ENCODE measurements around the gene NDUFAF8. TPM values are rescaled to one million over a fixed set of nuclear protein-coding genes. Genes with fewer than 3 reads are reported as not detected.

The NDUFAF8 gene
- polyA plus RNA-seq, 1 experiment: 70.8 TPM

DNA sequence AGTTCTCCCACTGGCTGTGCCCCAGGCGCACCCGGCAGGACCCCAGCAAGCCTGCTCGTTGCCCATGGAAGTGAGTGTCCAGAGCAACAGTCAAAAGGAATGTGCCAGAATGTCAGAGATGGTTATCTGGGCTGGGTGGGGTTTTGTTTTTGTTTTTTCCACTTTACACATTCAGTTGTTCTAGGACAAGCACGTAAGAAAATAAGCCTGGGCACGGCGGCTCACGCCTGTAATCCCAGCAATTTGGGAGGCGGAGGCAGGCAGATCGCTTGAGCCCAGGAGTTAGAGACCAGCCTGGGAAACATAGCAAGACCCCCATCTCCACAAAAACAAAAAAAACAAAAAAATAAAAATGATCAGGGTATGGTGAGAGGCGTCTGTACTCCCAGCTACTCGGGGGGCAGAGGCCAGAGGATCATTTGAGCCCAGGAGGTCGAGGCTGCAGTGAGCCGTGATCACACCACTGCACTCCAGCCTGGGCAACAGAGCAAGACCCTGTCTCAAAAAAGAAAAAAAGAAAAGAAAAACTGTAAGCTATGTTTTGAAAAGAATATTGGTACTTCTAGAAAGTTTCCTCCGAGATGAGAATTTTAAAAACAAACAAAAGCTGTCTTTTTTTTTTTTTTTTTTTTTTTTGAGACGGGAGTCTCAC is 8.3 kb downstream of the NDUFAF8 start:
- H3K36me3 ChIP-seq (ENCODE audit: control insufficient read depth, insufficient read depth, low read length): peaks cover 33% of the 10 kb centered on the region
- no peak overlapping the region for H3K4me3 ChIP-seq (ENCODE audit: low read depth, low read length)
- DNase-seq (ENCODE audit: low read depth): no peak
- ChIA-PET POLR2A (interaction anchor here (0.6 to 0.7 kb wide), 2 partner anchors 9 to 261 kb away, joined by 3 to 12 read pairs; partner anchors contain the start of genes NDUFAF8 and TEPSIN), CTCF (interaction anchor here (0.6 kb wide), 1 partner anchor 272 kb away, joined by 3 read pairs; no protein-coding TSS in a partner anchor)
- no peaks in the 10 kb centered on the region for H3K27me3 ChIP-seq (ENCODE audit: control insufficient read depth, insufficient read depth, low read length)
- TF ChIP-seq, protein P1, sequence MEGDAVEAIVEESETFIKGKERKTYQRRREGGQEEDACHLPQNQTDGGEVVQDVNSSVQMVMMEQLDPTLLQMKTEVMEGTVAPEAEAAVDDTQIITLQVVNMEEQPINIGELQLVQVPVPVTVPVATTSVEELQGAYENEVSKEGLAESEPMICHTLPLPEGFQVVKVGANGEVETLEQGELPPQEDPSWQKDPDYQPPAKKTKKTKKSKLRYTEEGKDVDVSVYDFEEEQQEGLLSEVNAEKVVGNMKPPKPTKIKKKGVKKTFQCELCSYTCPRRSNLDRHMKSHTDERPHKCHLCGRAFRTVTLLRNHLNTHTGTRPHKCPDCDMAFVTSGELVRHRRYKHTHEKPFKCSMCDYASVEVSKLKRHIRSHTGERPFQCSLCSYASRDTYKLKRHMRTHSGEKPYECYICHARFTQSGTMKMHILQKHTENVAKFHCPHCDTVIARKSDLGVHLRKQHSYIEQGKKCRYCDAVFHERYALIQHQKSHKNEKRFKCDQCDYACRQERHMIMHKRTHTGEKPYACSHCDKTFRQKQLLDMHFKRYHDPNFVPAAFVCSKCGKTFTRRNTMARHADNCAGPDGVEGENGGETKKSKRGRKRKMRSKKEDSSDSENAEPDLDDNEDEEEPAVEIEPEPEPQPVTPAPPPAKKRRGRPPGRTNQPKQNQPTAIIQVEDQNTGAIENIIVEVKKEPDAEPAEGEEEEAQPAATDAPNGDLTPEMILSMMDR (IDR thresholded peaks at IDR 0.05; ENCODE audit: insufficient read depth, low read depth, low read length): no peak

GRCh38 chr17:81248649-81249048 is 9.5 kb downstream of the NDUFAF8 start:
- Histone ChIP-seq H3K4me3 (ENCODE audit: low read depth, low read length) (no peak overlapping the region), H3K36me3 (ENCODE audit: control insufficient read depth, insufficient read depth, low read length) (peaks cover 38% of the 10 kb centered on the region), H3K27me3 (ENCODE audit: control insufficient read depth, insufficient read depth, low read length) (no peaks in the 10 kb centered on the region)
- CTCF ChIA-PET: no interaction called here
- no peak for DNase-seq (ENCODE audit: low read depth)
- TF ChIP-seq, protein P1 (IDR thresholded peaks at IDR 0.05; ENCODE audit: insufficient read depth, low read depth, low read length): no peak
- POLR2A ChIA-PET: no interaction called here

DNA sequence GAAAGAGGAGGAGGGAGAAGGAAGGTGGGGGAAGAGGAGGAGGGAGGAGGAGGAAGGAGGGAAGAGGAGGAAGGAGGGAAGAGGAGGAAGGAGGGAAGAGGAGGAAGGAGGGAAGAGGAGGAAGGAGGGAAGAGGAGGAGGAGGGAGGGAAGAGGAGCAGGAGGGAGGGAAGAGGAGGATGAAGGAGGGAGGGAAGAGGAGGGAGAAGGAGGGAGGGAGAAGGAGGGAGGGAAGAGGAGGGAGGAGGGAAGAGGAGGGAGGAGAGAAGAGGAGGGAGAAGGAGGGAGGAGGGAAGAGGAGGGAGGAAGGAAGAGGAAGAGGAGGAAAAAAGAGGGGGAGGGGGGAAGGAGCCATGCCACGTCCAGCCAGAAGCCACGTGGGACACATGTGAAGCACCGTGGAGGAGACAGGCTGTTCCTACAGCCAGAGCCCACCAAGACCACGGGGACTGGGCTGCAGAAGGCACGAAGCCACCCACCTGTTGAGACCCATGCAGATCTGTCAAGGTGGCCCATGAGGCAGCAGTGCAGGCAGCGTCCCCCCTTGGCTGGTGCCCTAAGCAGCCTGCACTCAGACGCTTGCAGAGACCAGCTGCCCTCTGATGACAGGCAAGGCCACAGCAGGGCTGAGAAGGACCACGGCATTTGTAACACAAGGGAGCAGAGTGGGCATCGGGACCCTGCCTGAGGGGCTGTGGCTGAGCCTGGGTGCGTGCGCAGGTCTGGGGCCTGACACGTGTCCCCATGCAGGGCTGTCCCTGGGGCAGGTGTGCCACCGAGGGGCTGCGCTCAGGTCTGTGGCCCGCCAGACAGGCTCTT is 10.3 kb downstream of the NDUFAF8 start:
- ChIA-PET CTCF (interaction anchor here (1.1 to 2.3 kb wide), 2 partner anchors 223 to 235 kb away, joined by 3 to 8 read pairs; no protein-coding TSS in a partner anchor), POLR2A (no interaction called here)
- Histone ChIP-seq H3K36me3 (ENCODE audit: control insufficient read depth, insufficient read depth, low read length) (peaks cover 40% of the 10 kb centered on the region), H3K4me3 (ENCODE audit: low read depth, low read length) (no peak overlapping the region), H3K27me3 (ENCODE audit: control insufficient read depth, insufficient read depth, low read length) (no peaks in the 10 kb centered on the region)
- no peak for DNase-seq (ENCODE audit: low read depth)
- TF ChIP-seq, protein P1 (IDR thresholded peaks at IDR 0.05; ENCODE audit: insufficient read depth, low read depth, low read length): no peak

DNA sequence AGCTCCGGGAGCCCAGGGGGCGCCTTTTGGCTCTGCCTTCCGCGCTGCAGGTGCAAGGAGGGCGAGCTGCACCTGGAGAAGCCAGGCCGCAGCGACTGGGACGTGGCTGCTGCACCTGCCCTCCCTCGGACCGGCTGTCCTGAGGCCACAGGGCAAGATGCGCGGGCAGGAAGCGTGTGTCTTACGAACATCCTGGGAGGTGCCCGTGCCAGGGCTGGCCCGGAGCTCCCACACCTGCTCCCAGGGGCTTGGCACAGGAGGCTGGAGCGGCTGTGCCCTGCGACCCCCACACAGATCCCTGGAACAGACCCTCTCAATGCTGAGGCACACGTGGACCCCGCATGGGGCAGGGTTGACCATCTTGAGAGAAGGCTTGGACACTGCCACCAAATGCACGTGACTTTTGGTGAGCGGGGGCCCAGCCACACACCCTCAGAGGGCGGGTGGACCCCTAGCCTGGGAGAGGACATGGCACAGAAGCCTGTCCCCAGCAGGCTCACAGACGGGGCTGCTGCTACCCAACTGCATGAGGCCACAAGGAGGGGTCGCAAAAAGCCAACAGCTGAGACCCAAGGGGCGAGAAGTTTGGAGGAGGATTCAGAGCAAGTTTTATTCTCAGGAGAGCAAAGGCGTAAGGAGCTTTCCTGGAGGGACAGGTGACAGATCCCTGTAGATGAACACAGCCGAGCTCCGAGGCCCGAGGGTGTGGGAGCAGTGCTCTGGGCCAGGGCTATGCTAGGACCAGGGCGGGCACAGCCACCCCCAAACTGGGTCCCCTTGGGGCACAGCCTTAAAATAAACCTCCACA is 11.4 kb downstream of the NDUFAF8 start:
- POLR2A ChIA-PET: no interaction called here
- no peak for DNase-seq (ENCODE audit: low read depth)
- no peak overlapping the region for H3K4me3 ChIP-seq (ENCODE audit: low read depth, low read length)
- TF ChIP-seq, protein P1 (IDR thresholded peaks at IDR 0.05; ENCODE audit: insufficient read depth, low read depth, low read length): no peak
- CTCF ChIA-PET: interaction anchor here (0.6 to 2.3 kb wide), 4 partner anchors 216 to 234 kb away, joined by 3 to 8 read pairs (median 3); no protein-coding TSS in a partner anchor
- no peaks in the 10 kb centered on the region for H3K27me3 ChIP-seq (ENCODE audit: control insufficient read depth, insufficient read depth, low read length)
- peaks cover 35% of the 10 kb centered on the region for H3K36me3 ChIP-seq (ENCODE audit: control insufficient read depth, insufficient read depth, low read length)
